T-helper 17 cell (primary cell): ENCODE data around the gene KRTAP5-1. TPM values are rescaled to one million over a fixed set of nuclear protein-coding genes. Genes with fewer than 3 reads are reported as not detected.
"Not testable (repeated sequence)": the region's sequence is repeated elsewhere in the genome, so short reads cannot be mapped to it uniquely, and the experiment has no call there.

ENCODE experiments used
- ATAC-seq: fragments of 150-1000 bp; cut with Tn5 transposase; 2 replicates; pipeline ENCODE4 v1.10.0; 2021; ENCODE audit warnings: mild to moderate bottlenecking, moderate library complexity
- DNase-seq, 3 donors: peaks; one replicate each; pipeline versions ENCODE4 v3.0.0 to v3.0.0-alpha.2; 2020 to 2021
- H3K9me3 ChIP-seq: one replicate; pipeline ENCODE4 v1.7.0; 2013; ENCODE audit warnings: low read length, mild to moderate bottlenecking; ENCODE audit not compliant: control insufficient read depth, poor library complexity, severe bottlenecking
- H3K27ac Mint-ChIP-seq: one replicate; pipeline ENCODE4 v1.8.0; 2022; ENCODE audit warnings: mild to moderate bottlenecking, moderate library complexity, mixed read lengths
- H3K27me3 Mint-ChIP-seq: one replicate; pipeline ENCODE4 v1.8.0; 2022; ENCODE audit warnings: mixed read lengths
- H3K36me3 Mint-ChIP-seq: one replicate; pipeline ENCODE4 v1.8.0; 2022; ENCODE audit warnings: low read depth, mixed read lengths
- H3K4me1 Mint-ChIP-seq: one replicate; pipeline ENCODE4 v1.8.0; 2022; ENCODE audit warnings: mild to moderate bottlenecking, mixed read lengths
- H3K4me3 Mint-ChIP-seq: one replicate; pipeline ENCODE4 v1.8.0; 2022; ENCODE audit warnings: mild to moderate bottlenecking, moderate library complexity, mixed read lengths
- total RNA-seq, 4 donors: library from RNA in 2 of 4; stranded (reverse) in 2 of 4; gene quantifications; one replicate each; pipeline ENCODE4 v1.2.3 and lab custom pipeline; 2022 to 2026

KRTAP5-1 gene
- total RNA-seq, 2 donors from 2014 or later, result not detected

GRCh38 chr11:1597331-1597993 is 12.4 kb upstream of the KRTAP5-1 start:
- Mint-ChIP-seq H3K27me3 (peaks cover 56% of the 10 kb centered on the region), H3K36me3 (peaks cover 2% of the 10 kb centered on the region), H3K4me3 (no peak overlapping the region), H3K4me1 (peaks cover 23% of the 10 kb centered on the region), H3K27ac (no peak overlapping the region)
- H3K9me3 ChIP-seq, result no peaks in the 10 kb centered on the region
- no peak for DNase-seq
- ATAC-seq, result no peak

- H3K9me3 ChIP-seq, H3K27ac Mint-ChIP-seq, H3K36me3 Mint-ChIP-seq, H3K4me3 Mint-ChIP-seq, ATAC-seq, DNase-seq: not testable (repeated sequence)
- Mint-ChIP-seq H3K4me1 (peaks cover 23% of the 10 kb centered on the region), H3K27me3 (peaks cover 52% of the 10 kb centered on the region)
These were observed 11.6 kb upstream of the KRTAP5-1 start for GRCh38 chr11:1596576-1597121.

GRCh38 chr11:1595994-1596575 is 11.0 kb upstream of the KRTAP5-1 start:
- not testable (repeated sequence) for DNase-seq, H3K4me3 Mint-ChIP-seq, H3K36me3 Mint-ChIP-seq, ATAC-seq, H3K27ac Mint-ChIP-seq, H3K9me3 ChIP-seq
- H3K4me1 Mint-ChIP-seq, result peaks cover 23% of the 10 kb centered on the region
- H3K27me3 Mint-ChIP-seq, result peaks cover 47% of the 10 kb centered on the region

- Mint-ChIP-seq H3K27me3 (peaks cover 22% of the 10 kb centered on the region), H3K27ac (no peak overlapping the region), H3K4me1 (peaks cover 31% of the 10 kb centered on the region), H3K4me3 (no peak overlapping the region), H3K36me3 (peaks cover 6% of the 10 kb centered on the region)
- no peaks in the 10 kb centered on the region for H3K9me3 ChIP-seq
- DNase-seq, result no peak
- no peak for ATAC-seq
These were observed 7.5 kb upstream of the KRTAP5-1 start for GRCh38 chr11:1592628-1593027.

DNA sequence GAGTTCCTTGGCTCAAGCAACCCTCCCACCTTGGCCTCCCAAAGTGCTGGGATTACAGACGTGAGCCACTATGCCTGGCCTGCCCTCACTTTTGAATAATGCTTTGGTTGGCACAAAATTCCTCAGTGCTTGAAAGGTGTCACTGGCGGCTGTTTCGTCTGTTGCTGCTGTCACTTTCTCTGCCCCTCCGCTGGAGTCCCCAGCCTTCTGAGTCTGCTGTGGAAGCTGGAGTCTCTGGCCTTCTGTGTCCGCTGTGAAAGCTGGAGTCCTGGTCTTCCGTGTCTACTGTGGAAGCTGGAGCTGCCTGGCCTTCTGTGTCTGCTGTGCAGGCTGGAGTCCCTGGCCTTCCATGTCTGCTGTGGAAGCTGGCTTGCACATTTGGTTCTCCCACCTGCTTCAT is 4.9 kb upstream of the KRTAP5-1 start:
- Mint-ChIP-seq H3K27me3 (peaks cover under 1% of the 10 kb centered on the region), H3K4me3 (peak overlapping the region; percentile 31), H3K27ac (peak overlapping the region; percentile 83)

DNA sequence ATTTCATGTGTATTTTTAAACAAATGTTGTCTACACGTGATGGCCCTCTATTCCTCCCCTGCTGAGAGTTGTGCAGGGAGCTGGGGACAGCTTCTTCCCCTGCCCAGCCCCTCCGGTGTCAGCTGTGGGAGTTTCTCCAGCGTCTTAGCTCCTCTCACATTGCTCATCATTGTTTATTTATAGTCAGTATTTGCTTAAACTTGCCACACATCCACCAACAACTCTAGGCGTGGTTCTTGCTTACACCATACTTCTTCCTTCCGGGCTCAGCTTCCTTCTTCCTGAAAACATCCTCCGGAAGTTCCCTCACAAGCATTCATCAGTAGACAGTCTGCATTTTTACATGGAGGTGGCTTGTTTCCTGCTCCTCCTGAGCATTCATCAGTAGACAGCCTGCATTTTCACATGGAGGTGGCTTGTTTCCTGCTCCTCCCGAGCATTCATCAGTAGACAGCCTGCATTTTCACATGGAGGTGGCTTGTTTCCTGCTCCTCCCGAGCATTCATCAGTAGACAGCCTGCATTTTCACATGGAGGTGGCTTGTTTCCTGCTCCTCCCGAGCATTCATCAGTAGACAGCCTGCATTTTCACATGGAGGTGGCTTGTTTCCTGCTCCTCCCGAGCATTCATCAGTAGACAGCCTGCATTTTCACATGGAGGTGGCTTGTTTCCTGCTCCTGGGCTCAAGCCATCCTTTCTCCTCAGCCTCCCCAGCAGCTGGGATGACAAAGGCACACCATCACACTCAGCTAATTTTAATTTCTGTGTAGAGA is 4.3 kb upstream of the KRTAP5-1 start:
- Mint-ChIP-seq H3K27ac (peak overlapping the region; percentile 83), H3K4me1 (peaks cover 16% of the 10 kb centered on the region), H3K4me3 (peak overlapping the region; percentile 63)
- H3K9me3 ChIP-seq, H3K27me3 Mint-ChIP-seq, H3K36me3 Mint-ChIP-seq, DNase-seq: not testable (repeated sequence)
- peak; percentile 79 for ATAC-seq

More for the DNA sequence above, 4.9 kb upstream of the KRTAP5-1 start:
- DNase-seq, result no peak
- Mint-ChIP-seq H3K36me3 (peaks cover 4% of the 10 kb centered on the region), H3K4me1 (peaks cover 19% of the 10 kb centered on the region)
- ATAC-seq, result no peak
- H3K9me3 ChIP-seq, result no peaks in the 10 kb centered on the region

GRCh38 chr11:1586699-1587098 is 1.6 kb upstream of the KRTAP5-1 start:
- ATAC-seq (no peak), DNase-seq (no peak)
- H3K36me3 Mint-ChIP-seq, result peaks cover 4% of the 10 kb centered on the region
- H3K27me3 Mint-ChIP-seq, result no peaks in the 10 kb centered on the region
- H3K9me3 ChIP-seq, result no peaks in the 10 kb centered on the region
- peaks cover 14% of the 10 kb centered on the region for H3K4me1 Mint-ChIP-seq
- H3K27ac Mint-ChIP-seq, result peak overlapping the region; percentile 83
- H3K4me3 Mint-ChIP-seq, result no peak overlapping the region

GRCh38 chr11:1582909-1583308 is 2.2 kb downstream of the KRTAP5-1 start:
- not testable (repeated sequence) for ATAC-seq, H3K36me3 Mint-ChIP-seq, DNase-seq, H3K27ac Mint-ChIP-seq, H3K27me3 Mint-ChIP-seq, H3K4me3 Mint-ChIP-seq, H3K9me3 ChIP-seq, H3K4me1 Mint-ChIP-seq

GRCh38 chr11:1581976-1582375 is 3.1 kb downstream of the KRTAP5-1 start:
- DNase-seq, result no peak
- H3K36me3 Mint-ChIP-seq, result no peaks in the 10 kb centered on the region
- peaks cover 9% of the 10 kb centered on the region for H3K9me3 ChIP-seq
- ATAC-seq, result no peak
- no peak overlapping the region for H3K27ac Mint-ChIP-seq
- H3K4me3 Mint-ChIP-seq, result no peak overlapping the region
- H3K4me1 Mint-ChIP-seq, result peaks cover 5% of the 10 kb centered on the region
- H3K27me3 Mint-ChIP-seq, result no peaks in the 10 kb centered on the region

DNA sequence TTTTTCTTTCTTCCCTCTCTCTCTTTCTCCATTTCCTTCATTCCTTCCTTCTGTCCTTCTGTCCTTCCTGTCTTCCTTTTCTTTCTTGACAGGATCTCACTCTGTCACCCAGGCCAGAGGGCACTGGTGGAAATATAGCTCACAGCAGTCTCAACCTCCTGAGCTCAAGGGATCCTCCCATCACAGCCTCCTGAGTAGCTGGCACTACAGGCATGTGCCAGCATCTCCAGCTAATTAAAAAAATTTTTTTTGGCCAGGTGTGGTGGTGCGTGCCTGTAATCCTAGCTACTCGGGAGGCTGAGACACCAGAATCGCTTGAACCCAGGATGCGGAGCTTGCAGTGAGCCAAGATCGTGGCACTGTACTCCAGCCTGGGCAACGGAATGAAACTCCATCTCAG is 8.3 kb downstream of the KRTAP5-1 start:
- DNase-seq (no peak), ATAC-seq (no peak)
- peak overlapping the region; percentile 57 for H3K4me3 Mint-ChIP-seq
- H3K27me3 Mint-ChIP-seq, result no peaks in the 10 kb centered on the region
- no peaks in the 10 kb centered on the region for H3K36me3 Mint-ChIP-seq
- H3K27ac Mint-ChIP-seq, result peak overlapping the region; percentile 45
- peaks cover 9% of the 10 kb centered on the region for H3K9me3 ChIP-seq
- peaks cover 6% of the 10 kb centered on the region for H3K4me1 Mint-ChIP-seq

GRCh38 chr11:1575756-1576155 is 9.3 kb downstream of the KRTAP5-1 start:
- H3K4me3 Mint-ChIP-seq, result peak overlapping the region; percentile 60
- not testable (repeated sequence) for H3K27me3 Mint-ChIP-seq, H3K9me3 ChIP-seq, DNase-seq, H3K36me3 Mint-ChIP-seq, H3K4me1 Mint-ChIP-seq, ATAC-seq
- peak overlapping the region; percentile 81 for H3K27ac Mint-ChIP-seq

DNA sequence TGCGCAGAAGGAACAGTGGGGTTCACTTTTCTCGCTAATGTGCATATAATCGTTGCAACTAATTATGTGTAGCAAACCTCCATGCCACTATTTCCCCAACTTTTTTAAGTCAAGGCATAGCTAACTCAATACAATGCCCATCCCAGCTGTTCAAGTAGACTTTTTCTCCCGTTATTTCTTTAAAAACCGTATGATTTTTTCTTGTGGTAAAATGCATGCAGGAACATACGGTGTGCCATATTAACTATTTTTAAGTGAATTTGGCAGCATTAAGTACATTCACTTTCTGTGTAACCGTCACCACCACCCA is 10.2 kb downstream of the KRTAP5-1 start:
- Mint-ChIP-seq H3K27me3 (no peaks in the 10 kb centered on the region), H3K27ac (no peak overlapping the region), H3K4me1 (peaks cover 6% of the 10 kb centered on the region), H3K36me3 (no peaks in the 10 kb centered on the region), H3K4me3 (peak overlapping the region; percentile 60)
- H3K9me3 ChIP-seq, result peaks cover 9% of the 10 kb centered on the region
- ATAC-seq, result no peak
- DNase-seq, result no peak

DNA sequence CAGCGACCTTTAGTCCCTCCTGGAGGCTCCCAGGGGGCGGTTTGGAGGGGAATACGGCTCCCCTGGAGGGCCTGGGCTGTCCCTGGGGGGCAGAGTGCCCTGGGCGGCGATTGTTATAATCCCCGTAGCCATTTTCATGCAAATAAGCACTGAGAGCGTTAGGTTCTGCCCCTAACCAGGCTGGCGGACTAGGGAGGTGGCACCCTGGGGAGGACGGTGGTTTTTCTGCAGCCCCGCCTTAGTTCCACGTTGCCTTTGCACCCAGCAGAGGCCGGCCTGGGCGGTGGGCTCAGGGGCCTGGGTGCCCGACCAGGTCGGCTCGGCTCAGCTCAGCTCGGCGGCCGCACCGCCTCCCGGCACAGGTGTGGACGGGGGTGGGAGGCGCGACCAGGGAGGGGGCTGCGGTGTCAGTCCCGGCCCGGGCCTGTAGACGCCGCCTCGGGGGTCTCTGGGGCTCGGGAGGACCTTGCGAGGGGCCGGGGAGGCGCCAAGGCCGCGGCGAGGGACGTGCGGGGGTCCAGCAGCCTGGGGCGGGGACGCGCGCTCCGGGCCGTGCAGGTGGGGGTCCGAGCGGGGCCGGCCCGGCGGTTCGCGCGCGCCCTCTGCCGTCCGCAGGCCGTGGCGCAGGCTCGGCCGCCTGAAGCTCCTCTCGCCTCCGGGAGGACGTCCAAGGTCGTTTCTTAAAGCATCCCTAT is 10.7 kb downstream of the KRTAP5-1 start:
- Mint-ChIP-seq H3K36me3 (no peaks in the 10 kb centered on the region), H3K4me1 (peaks cover 9% of the 10 kb centered on the region), H3K27me3 (no peaks in the 10 kb centered on the region), H3K27ac (peak overlapping the region; percentile 89), H3K4me3 (peak overlapping the region; percentile 91)
- ATAC-seq (peak; percentile 60), DNase-seq (peak; percentile 58 to 63 (median 59))
- peaks cover 9% of the 10 kb centered on the region for H3K9me3 ChIP-seq
